GM18867 (cell line): ENCODE results near the gene ITPR2.
"Not testable (repeated sequence)": the region's sequence is repeated elsewhere in the genome, so short reads cannot be mapped to it uniquely, and the experiment has no call there.

ENCODE experiments used
- ATAC-seq: cut with Tn5 transposase; IDR thresholded peaks from one replicate; pipeline ENCODE4 v1.9.1; 2021; ENCODE audit warnings: mild to moderate bottlenecking, moderate library complexity; ENCODE audit not compliant: unreplicated experiment

Gene ITPR2

DNA sequence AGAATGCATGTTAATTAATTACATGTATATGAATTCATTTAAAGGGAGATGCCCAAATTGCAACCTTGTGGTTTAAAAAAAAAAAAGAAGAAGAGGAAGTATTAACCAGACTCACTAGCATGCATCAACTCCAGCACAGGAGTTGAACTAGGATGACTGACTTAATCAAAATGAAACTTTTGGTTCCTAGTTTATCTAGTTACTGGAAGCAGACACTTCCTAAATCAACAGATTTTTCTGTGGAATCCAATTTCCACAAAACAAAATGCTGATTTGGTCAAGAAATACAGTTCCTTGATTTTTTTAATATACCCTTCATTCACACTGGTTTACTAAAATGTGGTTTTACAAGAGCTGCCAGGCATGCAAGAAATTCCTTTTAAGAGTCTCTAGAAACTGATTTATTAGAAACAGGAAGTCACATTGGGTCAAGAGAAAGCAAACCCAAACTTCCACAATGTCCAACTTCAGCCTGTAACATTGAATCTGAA is 41.6 kb downstream of the ITPR2 start:
- ATAC-seq = no peak

DNA sequence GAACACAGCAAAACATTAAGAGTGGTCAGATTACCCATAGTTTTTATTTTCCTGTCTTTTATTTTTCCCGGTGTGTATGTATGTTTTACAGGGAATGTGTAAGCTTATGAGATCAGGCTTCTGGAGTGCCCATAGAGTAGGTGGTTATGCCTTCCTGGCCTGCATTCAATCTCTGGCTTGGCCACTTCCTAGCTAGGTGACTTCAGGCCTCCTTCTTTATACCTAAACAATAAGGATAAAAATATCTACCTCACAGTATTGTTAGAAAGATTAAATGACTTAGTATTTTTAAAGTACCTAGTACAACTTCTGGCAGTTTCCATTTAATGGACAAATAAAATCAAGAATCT is 42.4 kb downstream of the ITPR2 start:
- ATAC-seq = no peak

DNA sequence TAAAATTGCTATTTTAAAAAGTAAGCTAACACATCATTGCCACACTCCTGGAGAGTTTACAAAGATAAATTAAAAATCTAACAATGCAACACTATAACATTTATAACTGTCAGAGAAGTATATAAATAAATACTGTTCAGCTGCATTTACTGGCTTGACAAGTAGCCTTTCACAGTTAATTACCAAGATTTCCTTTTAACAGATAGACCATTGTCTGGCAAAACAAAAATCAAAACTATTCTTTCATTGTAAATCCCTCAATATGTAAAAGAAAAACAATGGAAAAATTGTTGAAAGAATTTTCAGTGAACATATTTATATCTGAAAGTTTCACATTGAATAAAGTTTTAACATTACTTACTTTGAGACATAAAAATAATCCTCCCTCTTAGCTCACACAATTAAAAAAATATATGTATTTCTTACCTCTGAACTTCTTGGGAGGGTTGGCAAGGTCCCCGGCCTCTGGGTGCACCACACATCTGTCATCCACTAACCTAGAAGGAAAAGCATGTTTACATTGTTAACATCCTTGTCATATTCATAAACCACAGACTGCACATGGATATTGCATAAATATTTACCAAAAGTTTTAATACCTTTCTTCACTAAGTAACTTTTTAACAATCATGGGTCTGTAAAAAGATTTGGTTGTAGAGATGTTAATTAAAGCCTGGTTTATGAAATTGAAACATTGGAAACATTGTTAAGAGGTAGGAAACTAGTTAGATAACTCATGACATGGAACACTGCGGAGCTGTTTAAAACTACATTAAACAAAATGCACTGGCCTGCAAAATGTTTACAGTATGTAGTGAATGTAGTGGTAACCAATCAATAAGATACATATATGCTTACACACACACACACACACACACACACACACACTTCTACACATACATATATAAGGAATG is 43.0 kb downstream of the ITPR2 start:
- ATAC-seq = no peak

DNA sequence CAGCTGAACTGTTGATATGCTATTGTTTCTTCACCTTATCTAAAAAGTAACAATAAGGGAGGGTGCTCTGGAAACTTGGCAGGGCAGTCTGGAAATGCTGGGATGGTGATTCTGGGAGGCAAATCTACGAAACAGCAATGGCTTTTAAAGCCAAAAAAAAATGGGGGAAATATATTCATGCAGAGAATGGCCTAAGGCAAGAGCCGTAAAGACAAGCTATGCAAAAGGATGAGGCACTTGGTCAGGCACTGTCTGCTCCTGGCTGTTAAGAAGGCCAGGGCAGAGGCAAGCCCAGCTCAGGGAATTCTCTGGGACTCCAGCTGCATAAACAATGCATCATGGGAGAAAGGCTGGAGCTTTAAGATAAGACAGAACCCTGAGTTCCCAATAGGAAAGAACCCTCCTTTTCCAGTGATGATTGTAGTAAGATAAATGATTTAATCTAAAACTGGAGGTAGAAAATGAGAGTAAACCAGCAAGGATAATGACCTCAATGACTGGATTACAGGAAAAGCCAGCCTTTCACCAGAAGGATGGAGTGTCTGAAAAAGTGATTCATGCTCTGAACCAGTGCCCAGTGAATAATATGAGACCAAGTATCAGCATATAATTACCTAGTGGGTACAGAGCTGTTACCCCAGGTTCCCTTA is 46.0 kb downstream of the ITPR2 start:
- ATAC-seq = no peak

DNA sequence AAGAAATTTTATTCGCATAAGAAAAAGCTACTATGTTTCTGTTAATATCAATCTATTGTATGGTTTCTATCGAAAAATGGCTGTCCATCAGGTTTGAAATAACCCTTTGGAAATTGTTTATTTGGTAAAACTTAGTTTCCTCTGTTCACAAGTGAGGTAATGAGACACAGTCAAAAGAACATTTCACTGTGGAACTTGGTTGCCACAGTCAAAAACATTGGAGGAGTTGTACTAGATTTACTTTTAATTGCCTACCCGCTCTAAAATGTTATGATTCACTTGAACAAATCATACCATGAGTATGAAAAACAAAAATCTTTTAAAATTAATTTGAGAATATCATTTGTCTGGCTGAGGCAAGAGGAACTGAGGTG is 46.5 kb downstream of the ITPR2 start:
- ATAC-seq = no peak

DNA sequence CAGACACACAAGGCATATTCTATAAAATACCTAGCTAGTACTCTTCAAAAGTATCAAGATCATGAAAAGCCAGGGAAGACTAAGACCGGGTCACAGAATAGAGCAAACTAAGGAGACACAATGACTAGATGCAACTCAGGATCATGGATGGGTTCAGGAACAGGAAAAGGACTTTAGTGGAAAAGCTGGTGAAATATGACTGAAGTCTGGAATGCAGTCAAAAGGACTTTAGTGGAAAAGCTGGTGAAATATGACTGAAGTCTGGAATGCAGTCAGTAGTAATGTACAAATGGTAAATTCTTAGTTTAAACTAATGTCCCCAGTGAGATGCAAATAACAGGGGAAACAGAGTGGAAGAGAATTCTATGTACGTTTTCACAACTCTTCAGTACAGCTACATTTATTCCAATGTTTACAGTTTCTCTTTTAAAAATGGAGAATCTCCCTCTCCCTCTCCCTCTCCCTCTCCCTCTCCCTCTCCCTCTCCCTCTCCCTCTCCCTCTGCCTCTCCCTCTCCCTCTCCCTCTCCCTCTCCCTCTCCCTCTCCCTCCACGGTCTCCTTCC is 49.1 kb downstream of the ITPR2 start:
- not testable (repeated sequence) for ATAC-seq

DNA sequence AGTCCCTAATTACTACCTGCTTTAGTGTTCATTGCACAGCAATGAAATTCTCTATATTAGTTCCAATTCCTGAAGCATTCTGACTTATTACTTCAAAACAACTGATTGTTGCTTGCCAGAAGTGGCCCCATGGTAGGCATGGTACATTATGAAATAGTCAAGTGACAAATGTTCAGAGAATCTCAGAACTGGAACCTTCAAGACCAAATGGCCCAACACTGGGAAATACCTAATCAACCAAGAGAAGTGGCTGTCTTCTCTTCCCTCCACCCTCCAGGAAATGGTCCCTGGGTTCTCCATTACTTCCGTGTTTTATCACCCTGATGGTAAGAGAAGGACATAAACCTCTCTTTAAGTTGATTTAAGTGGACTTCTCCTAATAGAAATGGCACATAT is 49.9 kb downstream of the ITPR2 start:
- no peak for ATAC-seq

DNA sequence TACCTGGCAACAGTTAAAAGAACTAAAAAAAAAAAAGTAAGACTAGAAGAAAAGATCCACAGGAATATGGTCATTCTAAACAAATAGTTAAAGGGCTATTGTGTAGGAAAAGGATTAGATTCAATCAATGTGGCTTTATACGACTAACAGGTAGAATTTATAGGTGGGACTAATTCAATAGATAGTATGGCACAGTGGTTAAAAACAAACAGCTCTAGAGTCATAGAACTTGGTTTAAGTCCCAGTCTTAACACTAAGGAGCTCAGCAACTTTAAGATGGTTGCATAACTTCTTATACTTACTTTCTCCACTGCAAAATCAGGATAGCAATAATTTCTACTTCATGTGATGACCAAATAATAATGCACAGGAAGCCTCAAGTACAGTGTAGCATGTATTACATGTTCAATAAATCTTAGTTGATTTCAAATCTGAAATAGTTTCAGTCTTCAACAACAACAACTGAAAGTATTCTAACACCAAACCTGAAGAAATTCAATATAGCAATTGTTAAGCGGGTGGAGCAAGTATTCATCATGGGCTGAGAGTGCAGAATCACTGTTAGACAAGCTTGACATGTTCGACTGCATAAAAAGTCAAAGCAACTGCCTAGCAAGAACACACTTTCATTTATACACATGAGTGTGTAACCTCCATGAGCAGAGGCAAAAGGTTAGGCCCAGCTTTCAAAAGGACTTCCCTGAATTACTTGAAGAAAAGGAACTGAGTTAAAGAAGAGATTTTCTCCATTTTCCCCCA is 50.4 kb downstream of the ITPR2 start:
- ATAC-seq = no peak

DNA sequence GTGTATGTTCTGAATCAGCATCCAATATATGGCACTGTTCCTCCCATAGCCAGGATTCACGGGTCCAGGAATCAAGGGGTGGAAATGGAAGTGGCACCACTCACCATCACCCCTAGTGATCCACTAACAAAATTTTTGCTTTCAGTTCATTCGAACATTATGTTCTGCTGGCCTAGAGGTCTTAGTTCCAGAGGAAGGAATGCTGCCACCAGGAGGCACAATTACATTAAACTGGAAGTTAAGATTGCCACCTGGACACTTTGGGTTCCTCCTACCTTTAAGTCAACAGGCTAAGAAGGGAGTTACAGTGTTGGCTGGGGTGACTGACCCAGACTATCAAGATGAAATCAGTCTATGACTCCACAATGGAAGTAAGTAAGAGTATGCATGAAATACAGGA is 52.3 kb downstream of the ITPR2 start:
- not testable (repeated sequence) for ATAC-seq

DNA sequence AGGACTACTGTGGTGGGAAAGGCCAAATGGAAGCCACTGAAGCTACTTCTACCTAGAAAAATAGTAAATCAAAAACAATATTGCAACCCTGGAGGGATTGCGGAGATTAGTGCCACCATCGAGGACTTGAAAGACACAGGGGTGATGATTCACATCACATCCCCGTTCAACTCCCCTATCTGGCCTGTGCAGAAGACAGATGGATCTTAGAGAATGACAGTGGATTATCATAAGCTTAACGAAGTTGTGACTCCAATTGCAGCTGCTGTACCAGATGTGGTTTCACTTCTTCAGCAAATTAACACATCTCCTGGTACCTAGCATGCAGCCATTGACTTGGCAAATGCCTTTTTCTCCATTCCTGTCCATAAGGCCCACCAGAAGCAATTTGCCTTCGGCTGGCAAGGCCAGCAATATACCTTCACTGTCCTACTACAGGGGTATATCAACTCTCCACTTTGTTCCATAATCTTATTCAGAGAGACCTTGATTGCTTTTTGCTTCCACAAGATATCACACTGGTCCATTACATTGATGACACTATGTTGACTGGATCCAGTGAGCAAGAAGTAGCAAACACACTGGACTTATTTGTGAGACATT is 54.7 kb downstream of the ITPR2 start:
- ATAC-seq = not testable (repeated sequence)

DNA sequence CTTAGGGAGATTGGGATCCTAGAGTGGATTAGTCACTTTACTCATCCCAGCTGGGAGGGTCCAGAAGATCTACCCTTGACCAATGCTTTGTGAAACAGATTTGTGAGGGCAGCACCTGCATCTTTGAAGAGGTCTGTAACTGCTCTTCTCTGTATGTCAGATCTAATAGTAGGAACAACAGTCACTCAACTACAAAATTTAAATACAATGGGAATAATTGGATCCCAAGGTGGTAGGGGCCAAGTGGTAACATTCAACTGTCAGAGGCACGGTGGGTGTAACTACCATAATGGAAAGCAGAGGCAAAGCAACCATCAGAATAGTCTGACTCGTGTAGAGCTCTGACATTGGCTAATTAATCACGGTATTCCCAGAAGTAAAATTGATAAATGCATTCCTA is 55.8 kb downstream of the ITPR2 start:
- no peak for ATAC-seq

DNA sequence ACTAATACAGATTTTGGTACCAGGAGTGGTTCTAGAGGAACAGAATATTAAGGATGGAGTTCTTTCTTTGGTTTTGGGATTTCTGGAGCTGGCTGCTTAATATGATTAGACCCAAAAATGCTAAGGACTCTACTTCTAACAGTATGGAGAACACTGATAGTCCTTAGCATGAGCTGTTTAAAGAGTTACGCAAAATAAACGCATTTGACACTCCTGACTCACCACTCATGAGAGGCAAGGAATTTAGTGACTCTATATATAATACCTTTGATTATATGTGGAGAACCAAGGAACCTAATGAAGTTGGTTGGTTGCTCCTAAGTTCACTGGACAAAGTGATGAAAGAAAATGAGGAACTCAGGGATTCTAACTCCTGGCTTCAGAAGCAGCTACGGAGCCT is 57.0 kb downstream of the ITPR2 start:
- not testable (repeated sequence) for ATAC-seq

DNA sequence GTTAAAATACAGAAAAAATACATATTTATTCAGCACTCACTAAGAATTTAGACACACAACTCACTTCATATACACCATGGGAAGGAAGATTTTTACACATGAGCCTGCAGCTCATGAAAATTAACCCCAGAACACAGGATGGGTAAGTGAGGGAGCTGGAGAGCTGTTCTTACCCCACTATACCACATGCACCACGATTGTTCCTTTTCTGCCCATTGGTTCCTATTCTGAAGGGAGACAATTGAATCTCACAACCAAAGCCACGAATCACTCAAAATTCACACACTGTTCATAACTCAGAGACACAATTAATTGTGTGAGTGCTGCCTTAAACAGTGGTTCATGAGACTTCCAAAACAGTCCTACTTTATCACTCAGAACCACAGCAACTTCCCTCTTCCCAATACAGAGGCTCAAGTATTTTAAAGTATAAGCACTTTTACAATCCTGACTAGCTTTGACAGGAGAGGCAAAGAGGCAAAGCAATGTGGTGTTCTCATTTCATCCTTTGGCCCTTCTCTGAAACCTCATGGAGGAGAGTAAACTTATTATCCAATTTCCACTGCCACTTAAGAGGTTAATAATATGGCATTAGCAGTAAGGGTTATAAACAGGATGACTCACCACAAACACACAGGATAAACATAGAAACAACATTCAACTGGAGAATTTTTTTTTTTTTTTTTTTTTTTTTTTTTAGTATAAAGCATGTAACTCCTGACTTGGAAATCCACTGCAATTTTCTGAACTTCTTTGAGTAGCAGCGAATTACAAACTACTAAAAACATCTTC is 59.5 kb downstream of the ITPR2 start:
- no peak for ATAC-seq

DNA sequence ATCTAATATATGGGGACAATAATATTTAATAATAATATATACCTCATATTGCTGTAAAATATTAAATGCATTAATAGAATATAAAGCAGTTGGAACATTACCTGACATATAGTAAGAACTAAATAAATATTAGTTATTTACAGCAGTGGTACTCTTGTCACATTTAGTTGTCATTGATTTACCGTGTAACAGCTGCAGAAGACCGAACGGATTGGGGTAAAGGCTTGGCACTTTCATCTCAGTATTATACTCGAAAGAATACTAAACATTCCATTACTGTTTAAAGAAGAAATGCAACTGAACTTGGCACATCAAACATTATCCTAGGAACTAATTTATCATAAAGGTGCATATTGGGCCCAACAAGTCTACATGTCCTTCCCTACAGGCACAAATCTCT is 61.1 kb downstream of the ITPR2 start:
- ATAC-seq = no peak

DNA sequence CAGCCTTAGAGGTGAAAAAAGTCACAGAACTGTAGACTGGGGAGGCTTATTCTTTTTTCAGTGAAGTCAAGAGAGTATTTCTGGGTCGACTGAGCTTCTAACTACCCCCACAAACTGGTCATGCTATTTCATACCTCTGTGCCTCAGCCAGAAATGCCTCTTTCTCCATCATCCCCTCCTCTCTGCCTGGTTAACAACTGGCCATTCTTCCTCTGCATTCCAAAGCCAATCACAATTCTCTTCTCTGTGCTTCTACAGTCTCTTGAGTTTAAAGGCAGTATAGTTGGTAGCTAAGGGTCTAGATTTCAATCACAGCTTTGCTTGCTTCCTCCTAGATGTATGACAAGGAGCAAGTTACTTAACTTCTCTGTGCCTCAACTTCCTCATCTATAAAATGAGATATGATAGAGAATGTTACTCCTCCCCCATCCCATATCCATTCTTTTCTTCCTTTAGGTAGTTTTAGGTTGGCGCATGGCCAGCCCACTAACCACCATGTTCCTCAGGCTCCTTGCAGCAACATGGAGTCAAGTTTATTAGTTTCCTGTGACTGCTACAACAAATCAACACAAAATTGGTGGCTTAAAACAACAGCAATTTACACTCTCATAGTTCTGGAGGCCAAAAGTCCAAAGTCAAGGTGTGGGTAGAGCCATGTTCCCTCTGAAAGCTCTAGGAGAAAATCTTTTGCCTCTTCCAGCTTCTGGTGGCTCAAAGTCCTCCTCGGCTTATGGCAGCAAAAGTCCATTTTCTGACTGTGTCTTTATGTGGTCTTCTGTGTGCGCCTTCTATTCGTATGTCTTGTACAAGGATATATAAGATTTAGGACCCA is 62.5 kb downstream of the ITPR2 start:
- no peak for ATAC-seq

DNA sequence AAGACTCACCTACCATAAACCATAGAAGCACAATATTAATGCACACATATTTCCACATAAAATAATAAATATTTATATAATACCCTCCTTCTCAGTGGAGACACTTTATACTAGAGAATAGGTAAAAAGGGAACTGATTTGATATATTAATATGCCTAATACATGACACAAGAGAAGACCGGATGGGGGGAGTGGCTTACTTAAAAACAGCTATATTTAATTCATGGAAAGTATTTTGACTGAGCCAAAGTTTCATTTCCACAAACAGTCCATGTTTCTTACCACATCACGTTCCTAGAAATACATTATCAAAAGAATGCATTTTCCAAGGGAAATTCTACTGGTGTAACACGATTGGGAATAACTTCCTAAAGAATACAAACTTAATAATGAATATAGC is 63.4 kb downstream of the ITPR2 start:
- peak; percentile 26 for ATAC-seq

DNA sequence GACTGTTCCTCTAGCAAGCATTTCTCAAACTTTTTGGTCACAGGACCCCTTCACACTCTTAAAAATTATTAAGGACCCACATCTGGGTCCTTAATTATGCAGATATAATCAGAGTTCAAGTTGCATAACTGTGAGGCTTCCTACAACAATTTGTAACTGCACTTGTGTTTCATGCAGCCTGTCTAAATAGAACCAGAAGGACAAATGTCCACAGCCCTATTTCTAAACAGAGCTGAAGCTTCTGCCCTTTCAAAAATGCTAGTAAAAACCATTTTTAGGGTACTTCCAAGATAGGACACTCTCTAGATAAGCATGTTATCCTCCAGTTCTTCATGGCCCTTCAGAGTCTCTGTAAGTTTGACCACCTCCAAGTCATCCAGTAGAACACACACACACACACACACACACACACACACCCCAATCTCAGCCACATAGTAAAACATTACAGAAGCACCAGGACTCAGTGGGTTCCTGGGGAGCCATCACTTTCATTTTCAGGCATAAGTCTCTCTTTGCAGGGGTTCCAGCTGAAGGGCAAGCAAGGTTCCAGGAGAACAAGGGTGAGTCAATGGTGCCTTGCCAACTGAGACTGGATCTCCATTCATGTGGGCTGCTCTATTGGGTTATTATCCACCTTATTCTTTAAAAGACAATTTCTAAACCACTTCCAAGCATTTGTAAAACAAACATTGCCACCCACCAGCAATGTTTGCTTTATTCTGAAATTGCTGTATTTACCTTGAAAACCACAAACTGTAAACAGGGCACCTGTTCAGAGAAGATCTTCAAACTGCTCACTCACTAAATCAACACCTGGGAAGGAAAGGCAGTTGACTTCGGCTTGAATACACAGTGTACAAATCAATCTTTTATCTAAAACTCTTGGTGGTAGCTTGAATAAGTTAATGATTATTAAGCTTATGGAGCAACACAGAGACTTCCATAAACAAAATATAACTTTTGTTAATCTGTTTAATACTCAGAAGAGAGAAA is 64.1 kb downstream of the ITPR2 start:
- ATAC-seq = peak; percentile 64

DNA sequence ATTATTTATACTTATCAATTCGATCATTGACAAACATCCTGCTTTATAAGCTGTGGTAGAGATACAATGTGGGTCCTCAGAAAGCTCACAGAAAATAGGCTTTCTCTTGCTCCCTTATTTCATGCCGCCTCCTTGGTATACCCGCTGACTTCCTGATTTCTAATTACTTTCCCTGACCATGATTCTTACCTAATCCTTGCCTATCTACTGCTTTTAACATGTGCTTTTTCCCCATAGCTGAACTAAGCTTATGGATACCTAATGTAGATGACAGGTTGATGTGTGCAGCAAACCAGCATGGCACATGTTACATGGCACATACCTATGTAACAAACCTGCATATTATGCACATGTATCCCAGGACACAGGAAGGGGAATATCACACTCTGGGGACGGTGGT is 65.1 kb downstream of the ITPR2 start:
- ATAC-seq = no peak
